HepG2 (cell line): ENCODE results near the gene IRF2. TPM values are rescaled to one million over a fixed set of nuclear protein-coding genes. Genes with fewer than 3 reads are reported as not detected.

Source experiments
- GABPB1 ChIP-seq: IDR thresholded peaks from 2 replicates; pipeline ENCODE4 v1.6.1; 2016; ENCODE audit warnings: mild to moderate bottlenecking, missing genetic modification reagents, moderate library complexity, missing compliant biosample characterization
- GLI4 ChIP-seq: sonication (generic); formaldehyde crosslinking; IDR thresholded peaks from 2 replicates; pipeline ENCODE4 v1.5.1; 2020; ENCODE audit warnings: missing genetic modification reagents, mild to moderate bottlenecking, moderate library complexity, borderline replicate concordance
- NONO ChIP-seq, 2 experiments: fragments of 450-650 bp in 1 of 2; sonication (generic) in 1 of 2; formaldehyde crosslinking in 1 of 2; IDR thresholded peaks in 1 of 2; conservative IDR thresholded peaks in 1 of 2; 2 replicates each; pipeline versions ENCODE4 v1.6.1 to v1.8.0; 2017 to 2022; ENCODE audit warnings: mild to moderate bottlenecking in 1 of 2, missing genetic modification reagents in 1 of 2, moderate library complexity in 1 of 2
- SIN3A ChIP-seq: IDR thresholded peaks from 2 replicates; pipeline ENCODE4 v1.6.1; 2011; ENCODE audit warnings: low read depth, mild to moderate bottlenecking, control low read depth, low read length, borderline replicate concordance
- ZBTB40 ChIP-seq, 2 experiments: fragments of 450-650 bp in 1 of 2; sonication (generic) in 1 of 2; formaldehyde crosslinking in 1 of 2; IDR thresholded peaks; 2 replicates each; pipeline versions ENCODE4 v1.6.1 to v1.8.0; 2016 to 2022; ENCODE audit warnings: antibody characterized with exemption in 1 of 2, mild to moderate bottlenecking in 1 of 2, missing genetic modification reagents in 1 of 2
- ZBTB7A ChIP-seq: sonication (generic); formaldehyde crosslinking; IDR thresholded peaks from 2 replicates; pipeline ENCODE4 v1.8.0; 2022; ENCODE audit warnings: mild to moderate bottlenecking, missing genetic modification reagents
- ZNF407 ChIP-seq: sonication (generic); formaldehyde crosslinking; IDR thresholded peaks from one replicate; pipeline ENCODE4 v1.5.1; 2020; ENCODE audit warnings: mild to moderate bottlenecking, missing genetic modification reagents; ENCODE audit errors: not compliant biosample characterization
- ZSCAN25 ChIP-seq: sonication (generic); formaldehyde crosslinking; IDR thresholded peaks from 2 replicates; pipeline ENCODE4 v1.8.0; 2022; ENCODE audit warnings: mild to moderate bottlenecking, missing genetic modification reagents
- polyA plus RNA-seq, 8 experiments: library from polyadenylated mRNA; depleted of rRNA in 3 of 8; stranded (reverse) in 7 of 8; unstranded in 1 of 8; fragments of >200 nt; fragmentation: Illumina TruSeq in 4 of 8; extraction: Trizol in 4 of 8; gene quantifications; 2 replicates each; pipeline versions ENCODE4 v1.2.1 to v1.2.3, GENCODE V29; 2011 to 2016; ENCODE audit warnings: low read depth in 4 of 8, missing spikeins in 1 of 8, mixed read lengths in 1 of 8; ENCODE audit not compliant: insufficient read depth in 1 of 8
- total RNA-seq, 5 experiments: library from RNA; depleted of rRNA; stranded (reverse); fragments of >200 nt; fragmentation: Illumina TruSeq; extraction: Trizol; gene quantifications; 2 replicates each; pipeline ENCODE4 v1.2.3, GENCODE V29; 2016; ENCODE audit warnings: low read depth in 1 of 5

IRF2 gene
- total and polyA plus RNA-seq, 2 of the 13 experiments (the other 11 are each of a cell fraction or from before 2014, with no cell fraction given) = 15.5 to 28.8 TPM

GRCh38 chr4:184472614-184473498 lies 1.5 kb downstream of the IRF2 start (continued):
- TF ChIP-seq ZNF407 = peak; percentile 68
- 0 out of 2 replicates have a peak, but pooled peaks have one; percentile 81 for TF ChIP-seq SIN3A
- no peak for TF ChIP-seq GLI4 (CRISPR knock-in tag)
- TF ChIP-seq ZBTB7A = peak; percentile 54; the same call in 1 of the 2 replicates
- TF ChIP-seq ZSCAN25 (CRISPR knock-in tag) = peak; percentile 57; the same call in 1 of the 2 replicates
- TF ChIP-seq ZBTB40 (IDR thresholded peaks at IDR 0.05) = no peak
- TF ChIP-seq ZBTB40 (CRISPR knock-in tag; IDR thresholded peaks at IDR 0.05) = 0 out of 2 replicates have a peak, but pooled peaks have one; percentile 21
- TF ChIP-seq NONO (IDR thresholded peaks at IDR 0.05) = no peak
- TF ChIP-seq NONO (CRISPR knock-in tag; conservative IDR thresholded peaks at IDR 0.05) = peak; percentile 72; the same call in 1 of the 2 replicates
- TF ChIP-seq GABPB1 (CRISPR knock-in tag) = peak; percentile 83
